ENCODE data around the gene CHRNA4.

GRCh38 chr20:63381781-63382431 is 20.8 kb upstream of the CHRNA4 start:
- TF ChIP-seq YY1 (IDR thresholded peaks at IDR 0.05; ENCODE audit: insufficient read depth, insufficient read length): no peak
- TF ChIP-seq SUZ12 (IDR thresholded peaks at IDR 0.05; ENCODE audit: extremely low read depth, insufficient read depth, insufficient read length): no peak

Measured in NT2/D1 (cell line).